BE2C (cell line): ENCODE measurements around the gene TCP11.

Source experiments
- DNase-seq: peaks from one replicate; pipeline ENCODE4 v3.0.0-alpha.2; 2020
- H3K27me3 ChIP-seq: fragments of 250-450 bp; sonication (Bioruptor Pico); 2 replicates; pipeline ENCODE4 v1.5.1; 2020; ENCODE audit warnings: mild to moderate bottlenecking
- H3K36me3 ChIP-seq: fragments of 250-450 bp; sonication (Bioruptor Pico); 2 replicates; pipeline ENCODE4 v1.5.1; 2020; ENCODE audit warnings: mild to moderate bottlenecking
- H3K4me1 ChIP-seq: fragments of 250-450 bp; sonication (Bioruptor Pico); 2 replicates; pipeline ENCODE4 v1.5.1; 2020
- H3K4me3 ChIP-seq: 2 replicates; pipeline ENCODE4 v1.5.1; 2011; ENCODE audit warnings: low read depth, low read length
- H3K9me3 ChIP-seq: fragments of 250-450 bp; sonication (Bioruptor Pico); 2 replicates; pipeline ENCODE4 v1.5.1; 2020
- CTCF ChIP-seq: IDR thresholded peaks from 2 replicates; pipeline ENCODE4 v1.5.1; 2012; ENCODE audit warnings: mild to moderate bottlenecking, low read depth, low read length

TCP11 gene

GRCh38 chr6:35170166-35170565 is 29.0 kb upstream of the TCP11 start:
- no peak for TF ChIP-seq CTCF
- Histone ChIP-seq H3K9me3 (0 out of 2 replicates have a peak, but pooled peaks cover 2% of the 10 kb centered on the region), H3K27me3 (peaks cover 4% of the 10 kb centered on the region; the same call in 1 of the 2 replicates), H3K4me1 (no peaks in the 10 kb centered on the region), H3K36me3 (no peaks in the 10 kb centered on the region), H3K4me3 (no peak overlapping the region)
- no peak for DNase-seq

- Histone ChIP-seq H3K9me3 (0 out of 2 replicates have a peak, but pooled peaks cover 2% of the 10 kb centered on the region), H3K4me1 (no peaks in the 10 kb centered on the region), H3K27me3 (no peaks in the 10 kb centered on the region), H3K4me3 (no peak overlapping the region), H3K36me3 (no peaks in the 10 kb centered on the region)
- no peak for DNase-seq
- TF ChIP-seq CTCF: no peak
Measured at GRCh38 chr6:35168461-35168861, 27.3 kb upstream of the TCP11 start.

- no peak for TF ChIP-seq CTCF
- Histone ChIP-seq H3K4me3 (no peak overlapping the region), H3K9me3 (0 out of 2 replicates have a peak, but pooled peaks cover 2% of the 10 kb centered on the region), H3K4me1 (no peaks in the 10 kb centered on the region), H3K27me3 (no peaks in the 10 kb centered on the region), H3K36me3 (no peaks in the 10 kb centered on the region)
- DNase-seq: no peak
Measured at GRCh38 chr6:35167505-35167904, 26.4 kb upstream of the TCP11 start.

GRCh38 chr6:35166520-35166919 is 25.4 kb upstream of the TCP11 start:
- TF ChIP-seq CTCF: no peak
- no peaks in the 10 kb centered on the region for H3K36me3 ChIP-seq

GRCh38 chr6:35166116-35166515 is 25.0 kb upstream of the TCP11 start:
- Histone ChIP-seq H3K36me3 (no peaks in the 10 kb centered on the region), H3K27me3 (no peaks in the 10 kb centered on the region), H3K9me3 (0 out of 2 replicates have a peak, but pooled peaks cover 2% of the 10 kb centered on the region), H3K4me1 (peaks cover under 1% of the 10 kb centered on the region), H3K4me3 (no peak overlapping the region)
- DNase-seq: no peak
- no peak for TF ChIP-seq CTCF

More at GRCh38 chr6:35166520-35166919, 25.4 kb upstream of the TCP11 start:
- H3K27me3 ChIP-seq: no peaks in the 10 kb centered on the region
- DNase-seq: no peak
- H3K4me3 ChIP-seq: no peak overlapping the region
- no peaks in the 10 kb centered on the region for H3K4me1 ChIP-seq
- H3K9me3 ChIP-seq: 0 out of 2 replicates have a peak, but pooled peaks cover 2% of the 10 kb centered on the region

- no peaks in the 10 kb centered on the region for H3K27me3 ChIP-seq
- TF ChIP-seq CTCF: no peak
- H3K4me1 ChIP-seq: peaks cover 4% of the 10 kb centered on the region
- H3K4me3 ChIP-seq: no peak overlapping the region
- no peaks in the 10 kb centered on the region for H3K36me3 ChIP-seq
- 0 out of 2 replicates have a peak, but pooled peaks cover 2% of the 10 kb centered on the region for H3K9me3 ChIP-seq
- DNase-seq: no peak
Measured at GRCh38 chr6:35165630-35166071, 24.5 kb upstream of the TCP11 start.
